CD4-positive, alpha-beta T cell treated with Interleukin-17A for 4 hours (primary cell): ENCODE results near the gene FOXN1.

Experiments
- DNase-seq: peaks from one replicate; pipeline ENCODE4 v3.0.0-alpha.2; 2020; ENCODE audit warnings: mixed read lengths

Gene FOXN1

GRCh38 chr17:28576758-28577465 lies 70.8 kb downstream of the FOXN1 start, which contains the start of gene ALDOC:
ALDOC (minus strand) TSS chr17:28576895; CDS start chr17:28575532, 1,363 bp downstream.
- DNase-seq, result peak; percentile 100

DNA sequence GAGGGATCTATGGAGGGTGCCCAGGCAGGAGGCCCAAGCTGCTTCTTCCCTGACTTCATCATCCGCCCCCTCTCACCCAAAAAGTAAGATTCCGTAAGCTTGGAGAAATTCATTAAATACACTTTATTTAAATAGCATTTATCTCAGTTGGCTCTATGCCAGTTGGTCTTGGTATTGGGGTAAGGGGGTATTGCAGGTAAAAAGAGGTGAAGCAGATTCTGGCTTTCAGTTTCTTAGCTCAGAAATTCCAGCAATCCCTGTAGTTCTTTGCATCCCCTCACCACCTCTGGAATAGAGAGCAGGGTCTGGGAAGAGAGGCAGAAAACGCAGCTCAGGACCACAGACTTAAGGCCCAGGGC lies 71.3 kb downstream of the FOXN1 start:
- DNase-seq, result no peak

DNA sequence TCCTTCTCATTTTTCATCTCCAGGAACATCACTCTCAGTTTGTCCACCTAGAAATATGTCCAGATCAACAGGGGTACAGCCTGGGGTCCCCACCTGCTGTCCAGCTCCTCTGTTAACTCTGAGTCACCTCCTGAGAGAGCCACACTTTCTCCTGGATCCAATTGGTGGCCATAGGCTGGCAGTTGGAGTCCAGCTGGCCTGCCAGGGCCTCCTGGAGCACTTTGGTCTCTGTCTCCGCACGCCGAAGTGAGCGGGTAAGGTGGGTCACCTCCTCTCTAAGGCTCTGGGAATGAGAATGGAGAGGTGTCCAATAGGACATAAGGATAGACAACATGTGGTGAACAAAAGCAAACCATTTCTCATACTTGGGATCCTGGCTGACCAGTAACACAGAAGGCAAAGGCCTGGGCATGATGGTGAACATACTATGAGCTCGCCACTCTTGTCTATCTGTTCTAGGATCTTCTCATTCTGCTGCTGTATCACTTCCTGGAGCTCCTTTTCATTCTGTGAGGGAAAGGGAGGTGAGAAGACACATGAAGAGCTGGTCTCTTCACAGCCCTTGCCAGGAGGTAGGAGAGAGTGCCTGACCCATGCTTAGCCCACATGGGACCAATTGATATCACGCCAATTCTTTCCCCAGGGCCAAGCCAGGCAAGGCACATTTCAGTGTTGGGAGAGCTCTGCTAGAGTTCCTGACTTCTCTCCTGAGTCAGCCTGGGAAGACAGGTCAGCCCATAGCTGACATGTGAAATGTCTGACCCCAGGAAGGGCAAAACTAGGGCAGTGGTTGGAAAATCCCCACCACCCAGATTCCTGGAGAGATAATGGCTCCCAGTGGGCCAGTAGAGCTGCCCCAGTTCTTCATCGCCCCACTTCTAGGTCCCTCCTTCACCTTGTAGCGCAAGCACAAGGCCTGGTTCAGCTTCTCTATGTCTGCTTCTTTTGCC lies 72.4 kb downstream of the FOXN1 start:
- no peak for DNase-seq

DNA sequence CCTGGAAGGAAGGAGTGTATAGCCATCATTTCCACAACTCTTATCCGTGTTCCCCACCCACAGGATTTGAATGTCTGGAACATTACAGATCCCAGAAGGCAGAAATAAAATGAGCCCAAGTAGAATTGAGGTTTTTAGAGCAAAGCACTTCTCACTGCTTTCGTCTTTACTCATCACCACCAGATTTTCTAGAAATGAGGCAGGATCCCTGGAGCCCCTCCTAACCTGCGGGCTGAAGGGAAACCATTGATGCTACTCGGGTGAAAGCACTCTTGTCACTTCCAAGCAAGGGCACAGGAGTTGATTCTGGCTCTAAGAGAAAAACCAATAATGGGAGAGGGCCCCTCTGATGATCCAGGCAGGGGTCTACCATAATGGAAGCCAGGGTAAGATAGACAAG lies 73.4 kb downstream of the FOXN1 start:
- no peak for DNase-seq

- no peak for DNase-seq
Measured at GRCh38 chr17:28580959-28581358, 74.8 kb downstream of the FOXN1 start.

DNA sequence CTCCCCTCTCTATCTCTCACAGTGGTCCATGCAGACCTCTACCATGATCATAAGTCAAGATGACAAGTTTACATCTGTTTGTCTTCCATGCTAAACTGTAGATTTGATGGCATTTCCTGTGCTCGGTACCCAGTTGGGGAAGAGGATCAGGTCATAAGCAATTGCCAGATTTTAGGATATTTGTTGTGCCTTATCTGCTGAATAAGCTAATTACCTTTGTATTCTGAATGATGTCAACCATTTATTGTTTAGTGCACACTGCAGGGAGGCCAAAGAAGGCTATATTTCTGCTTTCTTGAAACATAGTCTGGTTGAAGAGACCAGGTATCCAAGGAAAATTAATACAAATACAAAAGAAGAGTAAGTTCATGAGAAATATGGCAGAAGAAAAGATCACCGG lies 76.4 kb downstream of the FOXN1 start:
- DNase-seq, result no peak

- DNase-seq, result no peak
Measured at GRCh38 chr17:28584434-28584833, 78.3 kb downstream of the FOXN1 start.

DNA sequence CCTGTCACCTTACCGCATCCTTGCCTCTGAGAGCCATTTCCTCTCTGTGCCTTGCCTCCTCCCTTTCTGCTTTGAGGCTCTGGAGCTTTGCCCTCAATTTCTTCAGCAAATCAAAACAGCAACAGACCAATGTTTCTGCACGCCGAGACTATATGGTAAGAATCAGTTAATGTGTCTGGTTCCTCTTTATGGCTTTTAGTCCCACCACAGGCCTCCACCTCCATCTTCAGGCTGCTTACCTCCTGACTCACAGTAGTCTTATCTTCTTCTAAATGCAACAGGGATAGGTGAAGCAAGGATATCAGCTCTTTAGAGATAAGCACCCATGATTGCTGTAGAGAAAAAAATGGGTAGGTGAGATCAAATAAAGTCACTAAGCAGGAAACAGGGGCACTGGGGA lies 79.7 kb downstream of the FOXN1 start:
- DNase-seq, result no peak
